CD4-positive, alpha-beta T cell (primary cell): ENCODE measurements around the gene NPPB. TPM values are rescaled to one million over a fixed set of nuclear protein-coding genes. Genes with fewer than 3 reads are reported as not detected.

Experiments used
- ATAC-seq: fragments of 200-7000 bp; cut with Tn5 transposase; one replicate; pipeline ENCODE4 v1.10.0; 2022; ENCODE audit warnings: mild to moderate bottlenecking; ENCODE audit not compliant: poor library complexity
- CTCF ChIA-PET: fragments of 350-600 bp; sonication (Branson Sonifier 250); formaldehyde crosslinking; loops from one replicate; lab custom pipeline; 2021; ENCODE audit warnings: antibody characterized with exemption, inconsistent platforms; lab: Charles Lee
- POLR2A ChIA-PET: fragments of 350-600 bp; sonication (Branson Sonifier 250); formaldehyde crosslinking; loops from one replicate; lab custom pipeline; 2021; ENCODE audit warnings: antibody characterized with exemption, inconsistent platforms; lab: Charles Lee
- DNase-seq, 14 experiments: peaks; one replicate each; pipeline ENCODE4 v3.0.0-alpha.2; 2013 to 2020; ENCODE audit warnings: mixed read lengths in 2 of 14
- H3K27ac ChIP-seq, 2 donors: one replicate each; pipeline versions ENCODE4 v1.5.1 to v1.7.0; 2013; ENCODE audit warnings: low read length in 2 of 2, low read depth in 1 of 2, mild to moderate bottlenecking in 1 of 2
- H3K27me3 ChIP-seq, 2 experiments: 1 replicate in 1 of 2; 2 replicates in 1 of 2; pipeline versions ENCODE4 v1.6.1 to v1.7.0; 2013; ENCODE audit warnings: low read length in 2 of 2, control low read depth in 1 of 2, mild to moderate bottlenecking in 1 of 2, moderate library complexity in 1 of 2; ENCODE audit not compliant: insufficient read depth in 2 of 2, control insufficient read depth in 1 of 2
- H3K36me3 ChIP-seq: one replicate; pipeline ENCODE4 v1.6.1; 2013; ENCODE audit warnings: low read length, control low read depth; ENCODE audit not compliant: insufficient read depth
- H3K4me1 ChIP-seq: one replicate; pipeline ENCODE4 v1.6.1; 2013; ENCODE audit warnings: low read length, control low read depth; ENCODE audit not compliant: insufficient read depth
- H3K4me3 ChIP-seq: one replicate; pipeline ENCODE4 v1.5.1; 2013; ENCODE audit warnings: mild to moderate bottlenecking, low read length, moderate library complexity
- H3K9me3 ChIP-seq, 2 experiments: 1 replicate in 1 of 2; 2 replicates in 1 of 2; pipeline versions ENCODE4 v1.6.1 to v1.7.0; 2013; ENCODE audit warnings: low read length in 2 of 2, mild to moderate bottlenecking in 2 of 2, control low read depth in 1 of 2, moderate library complexity in 1 of 2; ENCODE audit not compliant: control insufficient read depth in 1 of 2, insufficient read depth in 1 of 2
- H3K27ac Mint-ChIP-seq: one replicate; pipeline ENCODE4 v1.8.0; 2020; ENCODE audit warnings: mixed read lengths
- H3K27me3 Mint-ChIP-seq: one replicate; pipeline ENCODE4 v1.8.0; 2021; ENCODE audit warnings: mixed read lengths
- H3K36me3 Mint-ChIP-seq: one replicate; pipeline ENCODE4 v1.8.0; 2021; ENCODE audit warnings: low read depth, mixed read lengths
- H3K4me1 Mint-ChIP-seq: one replicate; pipeline ENCODE4 v1.8.0; 2021; ENCODE audit warnings: low read depth, mixed read lengths
- H3K4me3 Mint-ChIP-seq: one replicate; pipeline ENCODE4 v1.8.0; 2020; ENCODE audit warnings: mild to moderate bottlenecking, mixed read lengths
- H3K9me3 Mint-ChIP-seq: one replicate; pipeline ENCODE4 v1.8.0; 2020; ENCODE audit warnings: mixed read lengths
- CTCF ChIP-seq: fragments of 200-600 bp; IDR thresholded peaks from one replicate; pipeline ENCODE4 v1.8.0; 2022; ENCODE audit warnings: antibody characterized with exemption, mild to moderate bottlenecking
- intact Hi-C, 2 experiments: fragments of 100-400 bp; cut with DNase I in 1 of 2; cut with micrococcal nuclease in 1 of 2; formaldehyde crosslinking; loops; one replicate each; pipeline versions ENCODE4 v1.15.1 to v1.9.0; 2023 to 2025; cut with DNase I, micrococcal nuclease
- total RNA-seq, 174 experiments: library from RNA in 2 of 174; stranded (reverse) in 2 of 174; gene quantifications; one replicate each; pipeline ENCODE4 v1.2.3 and lab custom pipeline; 2021 to 2026

The NPPB gene
- total RNA-seq, 2 experiments from 2014 or later, result not detected

GRCh38 chr1:11854519-11854918, 4.2 kb downstream of the NPPB start:
- POLR2A ChIA-PET, result no interaction called here
- no peaks in the 10 kb centered on the region for H3K9me3 Mint-ChIP-seq
- Histone ChIP-seq H3K27ac (no peak overlapping the region), H3K36me3 (no peaks in the 10 kb centered on the region), H3K9me3 (peaks cover 0 to 15% of the 10 kb centered on the region in 2 experiments), H3K27me3 (peaks cover 36 to 61% of the 10 kb centered on the region in 2 experiments), H3K4me3 (no peak overlapping the region), H3K4me1 (peaks cover 4% of the 10 kb centered on the region)
- CTCF ChIA-PET, result no interaction called here
- H3K4me3 Mint-ChIP-seq, result no peak overlapping the region
- H3K4me1 Mint-ChIP-seq, result no peaks in the 10 kb centered on the region
- intact Hi-C loops, result no loop called here
- TF ChIP-seq CTCF, result no peak
- ATAC-seq (no peak), DNase-seq (no peak)
- H3K27me3 Mint-ChIP-seq, result peaks cover 59% of the 10 kb centered on the region
- no peaks in the 10 kb centered on the region for H3K36me3 Mint-ChIP-seq
- no peak overlapping the region for H3K27ac Mint-ChIP-seq

- H3K27me3 ChIP-seq, result peaks cover 6 to 27% of the 10 kb centered on the region in 2 experiments
- no peak for ATAC-seq
- peaks cover 29% of the 10 kb centered on the region for H3K27me3 Mint-ChIP-seq
- no peaks in the 10 kb centered on the region for H3K36me3 ChIP-seq
- H3K4me1 ChIP-seq, result no peaks in the 10 kb centered on the region
- POLR2A ChIA-PET, result no interaction called here
- H3K9me3 ChIP-seq, result no peaks in the 10 kb centered on the region
- H3K9me3 Mint-ChIP-seq, result no peaks in the 10 kb centered on the region
- H3K4me1 Mint-ChIP-seq, result no peaks in the 10 kb centered on the region
- CTCF ChIA-PET, result no interaction called here
- intact Hi-C loops, result no loop called here
- no peak for DNase-seq
- H3K27ac ChIP-seq, result no peak overlapping the region
- H3K36me3 Mint-ChIP-seq, result no peaks in the 10 kb centered on the region
- no peak overlapping the region for H3K27ac Mint-ChIP-seq
- H3K4me3 ChIP-seq, result no peak overlapping the region
- no peak for TF ChIP-seq CTCF
- no peak overlapping the region for H3K4me3 Mint-ChIP-seq
Measured at GRCh38 chr1:11851180-11851579, 7.6 kb downstream of the NPPB start.

DNA sequence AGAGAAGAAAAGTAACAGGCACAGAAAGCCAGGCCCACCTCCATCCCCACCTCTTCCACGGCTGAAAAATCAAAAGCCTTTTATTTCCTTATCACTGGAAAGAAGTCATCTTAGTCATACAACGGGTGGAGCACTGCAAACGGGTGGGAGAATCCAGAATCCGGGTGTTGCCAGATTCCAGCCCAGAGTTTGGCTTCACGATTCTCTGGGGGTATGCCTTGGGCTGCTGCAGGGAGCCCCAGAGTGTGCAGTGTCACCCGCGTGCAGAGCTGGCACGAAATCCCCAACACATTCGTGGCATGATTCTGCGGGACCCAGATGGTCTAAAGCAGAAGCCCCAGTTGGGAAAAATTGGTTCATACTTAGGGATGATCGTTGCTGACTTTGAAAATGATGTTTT, 8.6 kb downstream of the NPPB start:
- Mint-ChIP-seq H3K4me1 (peaks cover 3% of the 10 kb centered on the region), H3K27ac (no peak overlapping the region), H3K4me3 (no peak overlapping the region), H3K36me3 (peaks cover 4% of the 10 kb centered on the region), H3K27me3 (peaks cover 28% of the 10 kb centered on the region), H3K9me3 (no peaks in the 10 kb centered on the region)
- Histone ChIP-seq H3K4me3 (no peak overlapping the region), H3K36me3 (no peaks in the 10 kb centered on the region), H3K27me3 (peaks cover 6 to 22% of the 10 kb centered on the region in 2 experiments), H3K27ac (no peak overlapping the region), H3K4me1 (no peaks in the 10 kb centered on the region), H3K9me3 (no peaks in the 10 kb centered on the region)
- ChIA-PET POLR2A (no interaction called here), CTCF (interaction anchor here (1.2 kb wide), 1 partner anchor 10 kb away, joined by 3 read pairs; no protein-coding TSS in a partner anchor)
- no peak for ATAC-seq
- intact Hi-C loops, result no loop called here
- no peak for TF ChIP-seq CTCF
- no peak for DNase-seq
